Caco-2 (cell line): ENCODE measurements around the gene PARVB. TPM values are rescaled to one million over a fixed set of nuclear protein-coding genes. Genes with fewer than 3 reads are reported as not detected.

ENCODE experiments used
- BruUV-seq: library from RNA; stranded (reverse); fragments of 400-500 nt; replicated peaks from 2 replicates; lab custom pipeline; 2021; lab: Mats Ljungman, UMichigan
- CTCF ChIA-PET: fragments of 300-600 bp; sonication (Branson Sonifier 250); formaldehyde crosslinking; loops from one replicate; lab custom pipeline; 2022; ENCODE audit warnings: antibody characterized with exemption; lab: Charles Lee
- POLR2A ChIA-PET: fragments of 300-600 bp; sonication (Branson Sonifier 250); formaldehyde crosslinking; loops from one replicate; lab custom pipeline; 2022; ENCODE audit warnings: antibody characterized with exemption; lab: Charles Lee
- DNase-seq, 2 experiments: peaks; one replicate each; pipeline versions ENCODE4 v3.0.0 to v3.0.0-alpha.2; 2020 to 2022
- H3K27me3 ChIP-seq: replicated peaks from 2 replicates; pipeline ENCODE4 v1.6.0; 2011; ENCODE audit warnings: low read length; ENCODE audit not compliant: control insufficient read depth, insufficient read depth
- H3K36me3 ChIP-seq: 2 replicates; pipeline ENCODE4 v1.5.1; 2011; ENCODE audit warnings: low read length; ENCODE audit not compliant: control insufficient read depth, insufficient read depth
- H3K4me1 ChIP-seq: fragments of 250-450 bp; sonication (Bioruptor Pico); 2 replicates; pipeline ENCODE4 v1.5.1; 2020; ENCODE audit warnings: mild to moderate bottlenecking
- H3K4me3 ChIP-seq: 2 replicates; pipeline ENCODE4 v1.5.1; 2011; ENCODE audit warnings: low read depth, mild to moderate bottlenecking, control low read depth, low read length
- H3K9me3 ChIP-seq: fragments of 250-450 bp; sonication (Bioruptor Pico); 2 replicates; pipeline ENCODE4 v1.5.1; 2020; ENCODE audit warnings: mild to moderate bottlenecking, moderate library complexity
- H3K27ac Mint-ChIP-seq: one replicate; pipeline ENCODE4 v1.8.0; 2022; ENCODE audit warnings: mixed read lengths; ENCODE audit not compliant: unreplicated experiment
- H3K27me3 Mint-ChIP-seq: one replicate; pipeline ENCODE4 v1.8.0; 2022; ENCODE audit warnings: mixed read lengths; ENCODE audit not compliant: insufficient read depth, unreplicated experiment
- H3K36me3 Mint-ChIP-seq: one replicate; pipeline ENCODE4 v1.8.0; 2022; ENCODE audit warnings: mild to moderate bottlenecking, mixed read lengths; ENCODE audit not compliant: insufficient read depth, unreplicated experiment
- H3K4me1 Mint-ChIP-seq: one replicate; pipeline ENCODE4 v1.8.0; 2022; ENCODE audit warnings: low read depth, mixed read lengths; ENCODE audit not compliant: unreplicated experiment
- H3K4me3 Mint-ChIP-seq: one replicate; pipeline ENCODE4 v1.8.0; 2022; ENCODE audit warnings: mild to moderate bottlenecking, moderate library complexity, mixed read lengths; ENCODE audit not compliant: unreplicated experiment
- H3K9me3 Mint-ChIP-seq: one replicate; pipeline ENCODE4 v1.8.0; 2022; ENCODE audit warnings: mixed read lengths; ENCODE audit not compliant: unreplicated experiment
- CTCF ChIP-seq, 2 experiments: fragments of 200-600 bp in 1 of 2; IDR thresholded peaks; 1 replicate in 1 of 2; 2 replicates in 1 of 2; pipeline versions ENCODE4 v1.5.1 to v1.8.0; 2011 to 2022; ENCODE audit warnings: antibody characterized with exemption in 1 of 2, control low read depth in 1 of 2, inconsistent platforms in 1 of 2, low read depth in 1 of 2, low read length in 1 of 2, mild to moderate bottlenecking in 1 of 2, moderate library complexity in 1 of 2; ENCODE audit not compliant: insufficient read depth in 1 of 2, severe bottlenecking in 1 of 2, unreplicated experiment in 1 of 2
- intact Hi-C: fragments of 100-400 bp; cut with micrococcal nuclease; formaldehyde crosslinking; loops from one replicate; pipeline ENCODE4 v1.10.0; 2022; ENCODE audit not compliant: unreplicated experiment
- total RNA-seq: library from RNA; stranded (reverse); gene quantifications from 2 replicates; pipeline ENCODE4 v1.2.3, GENCODE V29; 2022

The PARVB gene
- total RNA-seq, 1 experiment from 2014 or later = 28.8 TPM

GRCh38 chr22:44071781-44072326 lies 47.8 kb downstream of the PARVB start:
- Mint-ChIP-seq H3K27ac (no peak overlapping the region), H3K9me3 (no peaks in the 10 kb centered on the region), H3K27me3 (no peaks in the 10 kb centered on the region), H3K4me1 (no peaks in the 10 kb centered on the region), H3K36me3 (no peaks in the 10 kb centered on the region), H3K4me3 (no peak overlapping the region)
- POLR2A ChIA-PET = no interaction called here
- no TSS peak for BruUV-seq
- Histone ChIP-seq H3K9me3 (no peaks in the 10 kb centered on the region), H3K27me3 (no peaks in the 10 kb centered on the region; the same call in 1 of the 2 replicates), H3K4me3 (no peak overlapping the region), H3K36me3 (no peaks in the 10 kb centered on the region), H3K4me1 (no peaks in the 10 kb centered on the region)
- DNase-seq = no peak
- intact Hi-C loops = no loop called here
- no peak for TF ChIP-seq CTCF (IDR thresholded peaks at IDR 0.05; ENCODE audit: insufficient read depth in 1 of 2, low read depth in 1 of 2, low read length in 1 of 2, severe bottlenecking in 1 of 2, unreplicated experiment in 1 of 2)
- CTCF ChIA-PET = no interaction called here

- no peaks in the 10 kb centered on the region for H3K9me3 Mint-ChIP-seq
- CTCF ChIA-PET = no interaction called here
- no peak overlapping the region for H3K27ac Mint-ChIP-seq
Observed at GRCh38 chr22:44074337-44074984, 50.4 kb downstream of the PARVB start.

GRCh38 chr22:44075022-44075421 lies 50.9 kb downstream of the PARVB start:
- POLR2A ChIA-PET = no interaction called here
- intact Hi-C loops = no loop called here
- BruUV-seq = no TSS peak

More at GRCh38 chr22:44074337-44074984, 50.4 kb downstream of the PARVB start:
- Histone ChIP-seq H3K9me3 (no peaks in the 10 kb centered on the region), H3K27me3 (no peaks in the 10 kb centered on the region), H3K36me3 (no peaks in the 10 kb centered on the region), H3K4me1 (no peaks in the 10 kb centered on the region), H3K4me3 (no peak overlapping the region)
- no peaks in the 10 kb centered on the region for H3K27me3 Mint-ChIP-seq
- no TSS peak for BruUV-seq
- no peak for DNase-seq
- intact Hi-C loops = no loop called here
- no peaks in the 10 kb centered on the region for H3K36me3 Mint-ChIP-seq
- TF ChIP-seq CTCF (IDR thresholded peaks at IDR 0.05; ENCODE audit: insufficient read depth in 1 of 2, low read depth in 1 of 2, low read length in 1 of 2, severe bottlenecking in 1 of 2, unreplicated experiment in 1 of 2) = no peak
- no peak overlapping the region for H3K4me3 Mint-ChIP-seq
- POLR2A ChIA-PET = no interaction called here
- no peaks in the 10 kb centered on the region for H3K4me1 Mint-ChIP-seq

More at GRCh38 chr22:44075022-44075421, 50.9 kb downstream of the PARVB start:
- H3K27me3 Mint-ChIP-seq = no peaks in the 10 kb centered on the region
- H3K4me3 ChIP-seq = no peak overlapping the region
- H3K4me1 ChIP-seq = no peaks in the 10 kb centered on the region
- no peaks in the 10 kb centered on the region for H3K9me3 ChIP-seq
- no peaks in the 10 kb centered on the region for H3K36me3 Mint-ChIP-seq
- no peak for DNase-seq
- no peaks in the 10 kb centered on the region for H3K9me3 Mint-ChIP-seq
- no peak overlapping the region for H3K27ac Mint-ChIP-seq
- TF ChIP-seq CTCF (IDR thresholded peaks at IDR 0.05; ENCODE audit: insufficient read depth in 1 of 2, low read depth in 1 of 2, low read length in 1 of 2, severe bottlenecking in 1 of 2, unreplicated experiment in 1 of 2) = no peak
- H3K4me3 Mint-ChIP-seq = no peak overlapping the region
- H3K4me1 Mint-ChIP-seq = no peaks in the 10 kb centered on the region
- CTCF ChIA-PET = no interaction called here
- H3K36me3 ChIP-seq = no peaks in the 10 kb centered on the region
- no peaks in the 10 kb centered on the region for H3K27me3 ChIP-seq
